GM21360 (cell line): ENCODE results near the gene C16orf46.
A peak's percentile ranks its signal among the peaks of the same experiment; 100 is the strongest.
"Not testable (repeated sequence)": the region's sequence is repeated elsewhere in the genome, so short reads cannot be mapped to it uniquely, and the experiment has no call there.

ENCODE experiments used
- ATAC-seq: cut with Tn5 transposase; IDR thresholded peaks from one replicate; pipeline ENCODE4 v1.9.1; 2021; ENCODE audit warnings: mild to moderate bottlenecking, moderate library complexity; ENCODE audit not compliant: unreplicated experiment

C16orf46 gene, protein sequence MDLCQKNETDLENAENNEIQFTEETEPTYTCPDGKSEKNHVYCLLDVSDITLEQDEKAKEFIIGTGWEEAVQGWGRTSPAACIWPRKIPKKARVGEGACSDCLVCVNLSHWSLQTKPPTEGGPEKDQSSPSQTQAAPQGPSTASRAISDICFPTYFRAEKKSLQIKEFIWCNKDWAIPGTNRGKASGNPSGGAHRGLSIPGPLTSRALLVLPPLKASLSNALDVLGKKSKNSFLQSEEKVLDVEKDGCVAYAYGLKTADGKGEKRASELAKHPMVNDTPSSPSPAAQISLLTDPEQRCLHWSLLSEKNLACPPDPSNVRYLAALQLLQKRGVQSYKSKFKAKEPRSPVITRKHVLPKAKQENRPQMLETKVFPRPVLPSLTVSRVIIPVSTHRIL

DNA sequence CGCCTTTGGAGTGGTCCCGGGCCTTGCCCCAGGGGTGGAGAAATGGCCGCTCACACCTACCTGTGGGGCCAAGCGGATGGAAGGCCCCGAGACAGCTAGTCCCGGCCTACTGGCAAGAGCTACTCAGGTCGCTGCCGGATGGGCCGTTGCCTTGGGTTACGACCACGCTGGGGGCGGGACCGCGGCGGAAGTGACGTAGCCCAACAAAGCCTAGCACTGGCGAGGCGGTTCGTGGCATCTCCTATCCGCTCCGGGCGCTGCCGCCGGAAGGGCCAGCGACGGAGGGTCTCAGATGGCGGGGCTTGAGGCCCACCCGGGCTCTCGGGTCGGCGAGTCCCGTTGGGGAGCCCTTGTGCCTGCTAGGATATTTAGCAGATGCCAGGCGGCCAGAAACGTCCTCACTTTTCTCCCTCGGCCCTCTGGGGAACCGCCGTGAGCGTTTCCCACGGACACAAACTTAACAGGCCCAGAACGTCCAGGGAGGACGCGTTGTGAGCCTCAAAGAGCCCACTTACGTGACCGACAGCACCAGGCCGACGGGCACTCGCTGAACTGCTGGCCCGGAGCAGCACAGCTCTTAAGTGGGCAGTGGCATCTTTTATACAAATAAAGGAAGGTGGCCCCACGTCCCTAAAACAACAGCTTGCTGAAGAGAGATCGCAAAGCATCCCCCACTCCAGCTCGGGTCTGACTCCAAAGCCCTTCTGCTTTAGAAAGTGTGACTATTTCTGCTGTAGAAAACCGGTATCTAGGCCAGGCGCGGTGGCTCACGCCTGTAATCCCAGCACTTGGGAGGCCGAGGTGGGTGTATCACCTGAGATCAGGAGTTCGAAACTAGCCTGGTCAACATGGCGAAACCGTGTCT lies at the start of gene C16orf46:
TSS of gene C16orf46 (minus strand) at position 163 of the 865 bp plus-strand sequence. CDS start 13,283 bp downstream, outside the sequence.
- peak; percentile 95 for ATAC-seq

DNA sequence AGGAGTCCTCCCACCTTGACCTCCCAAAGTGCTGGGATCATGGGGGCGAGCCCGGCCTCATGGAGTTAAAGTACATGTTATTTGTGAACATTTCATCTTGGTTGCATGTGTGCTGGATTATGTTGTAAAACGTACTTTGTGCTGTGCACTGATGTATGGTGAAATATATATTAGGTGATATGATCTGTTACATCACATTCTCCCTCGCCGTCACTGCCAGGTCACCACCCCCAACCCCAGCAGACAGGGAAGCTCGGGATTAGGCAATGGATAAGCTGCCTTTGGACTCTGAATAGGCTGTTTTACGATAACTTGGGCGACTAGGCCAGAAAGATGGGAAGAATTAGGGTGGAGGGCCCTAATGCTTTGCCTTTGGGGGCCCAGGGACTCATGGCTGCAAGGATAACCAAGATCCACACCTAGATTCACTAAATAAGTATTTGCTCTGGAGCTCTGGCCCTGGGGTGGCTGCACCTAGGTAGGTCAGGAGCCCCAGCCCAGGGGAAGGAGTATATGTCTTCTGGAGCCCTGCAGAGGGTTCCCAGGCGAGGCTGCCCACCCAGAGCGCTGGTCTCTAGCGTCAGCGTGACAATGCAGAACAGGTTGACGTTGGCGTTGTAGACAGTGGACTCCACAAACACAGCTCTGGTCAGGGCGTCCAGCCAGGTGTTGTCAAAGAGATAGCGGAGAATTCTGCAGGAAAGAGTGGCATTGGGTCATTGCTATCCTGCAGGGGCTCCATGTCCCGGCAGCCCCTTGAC lies 46.2 kb upstream of the C16orf46 start:
- no peak for ATAC-seq

DNA sequence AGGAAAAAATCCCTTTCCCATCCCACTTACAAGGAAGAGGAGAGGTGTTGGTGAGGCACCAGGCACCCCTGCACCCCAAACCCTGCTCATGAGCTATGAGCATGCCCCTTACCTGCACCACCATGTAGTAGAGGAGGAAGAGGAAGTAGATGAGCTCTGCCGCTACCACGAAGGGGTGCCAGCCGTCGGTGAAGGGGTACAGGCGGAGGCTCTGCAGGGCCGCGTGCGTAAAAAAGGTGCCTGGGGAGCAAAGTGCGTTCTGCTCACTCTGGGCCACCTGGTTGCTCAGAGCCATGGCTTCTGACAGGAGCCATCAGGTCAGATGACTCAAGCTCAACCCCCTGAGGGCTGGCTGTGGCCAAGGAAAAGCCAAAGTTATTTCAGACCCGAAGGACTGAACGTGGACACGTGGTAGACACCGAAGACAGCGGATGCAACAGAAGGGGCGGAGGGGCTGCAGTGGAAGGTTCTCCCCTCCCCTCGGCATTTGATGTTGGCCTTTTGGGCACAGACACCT lies 44.5 kb upstream of the C16orf46 start:
- ATAC-seq: no peak

DNA sequence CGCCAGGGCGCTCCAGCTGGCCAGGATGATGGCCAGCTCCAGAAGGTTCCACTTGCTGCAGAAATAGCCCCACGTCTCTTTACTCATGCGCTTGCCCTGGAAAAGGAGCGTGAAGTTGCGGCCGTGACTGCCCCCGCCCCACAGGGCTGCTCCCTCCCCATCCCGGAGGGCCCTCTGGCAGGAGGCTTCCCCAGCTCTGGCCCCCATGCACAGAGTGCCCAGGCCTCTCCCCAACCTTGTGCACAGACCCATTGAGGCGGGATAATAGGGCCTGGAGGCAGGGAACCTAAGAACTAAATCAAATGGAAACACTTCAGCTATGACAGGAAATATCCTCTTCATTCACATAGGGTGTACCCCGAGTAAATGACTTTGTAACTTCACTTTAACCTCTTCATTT lies 40.4 kb upstream of the C16orf46 start:
- no peak for ATAC-seq

DNA sequence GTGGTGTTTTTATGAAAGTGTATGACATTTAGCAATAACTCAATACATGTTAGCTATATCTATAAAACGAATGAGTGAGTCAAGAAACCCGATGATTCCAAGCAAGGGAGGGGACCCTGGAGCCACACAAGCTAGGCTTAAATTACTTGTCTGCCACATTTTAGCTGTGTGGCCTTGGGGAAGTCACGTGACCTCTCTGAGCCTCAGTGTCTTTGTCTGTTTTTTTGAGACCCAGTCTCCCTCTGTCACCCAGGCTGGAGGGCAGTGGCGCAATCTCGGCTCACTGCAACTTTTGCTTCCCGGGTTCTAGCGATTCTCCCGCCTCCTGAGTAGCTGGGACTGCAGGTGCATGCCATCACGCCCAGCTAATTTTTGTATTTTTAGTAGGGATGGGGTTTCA lies 39.2 kb upstream of the C16orf46 start:
- ATAC-seq: no peak

DNA sequence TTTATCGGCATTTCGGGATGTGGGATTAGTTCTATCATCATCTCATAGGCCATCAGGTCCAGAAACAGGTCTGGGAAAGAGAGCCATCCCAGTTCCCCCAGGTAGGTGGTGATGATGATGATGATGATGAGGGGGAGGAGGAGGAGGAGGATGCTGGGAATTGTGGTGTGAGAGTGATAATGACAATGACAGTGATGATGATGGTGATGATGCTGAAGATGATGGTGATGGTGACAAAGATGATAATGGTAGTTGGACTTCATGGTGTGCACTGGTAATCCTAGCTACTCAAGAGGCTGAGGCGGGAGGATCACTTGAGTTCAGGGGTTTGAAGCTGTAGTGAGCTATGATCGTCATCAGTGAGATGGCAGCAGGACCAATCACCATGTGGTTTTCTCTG lies 35.4 kb upstream of the C16orf46 start:
- ATAC-seq: no peak

DNA sequence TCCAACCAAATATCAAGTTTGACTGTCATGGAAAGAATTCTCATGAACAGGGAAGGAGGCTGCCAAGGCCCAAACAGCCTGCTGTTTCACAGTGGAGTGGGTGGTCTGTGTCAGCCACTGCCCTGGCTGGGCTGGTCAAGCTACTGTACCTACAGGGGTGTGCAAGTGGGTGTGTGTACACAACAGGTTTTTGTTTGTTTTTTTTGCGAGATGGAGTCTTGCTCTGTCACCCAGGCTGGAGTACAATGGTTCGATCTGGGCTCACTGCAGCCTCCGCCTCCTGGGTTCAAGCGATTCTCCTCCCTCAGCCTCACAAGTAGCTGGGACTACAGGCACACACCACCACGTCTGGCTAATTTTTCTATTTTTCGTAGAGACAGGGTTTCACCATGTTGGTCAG lies 32.2 kb upstream of the C16orf46 start:
- ATAC-seq: not testable (repeated sequence)

DNA sequence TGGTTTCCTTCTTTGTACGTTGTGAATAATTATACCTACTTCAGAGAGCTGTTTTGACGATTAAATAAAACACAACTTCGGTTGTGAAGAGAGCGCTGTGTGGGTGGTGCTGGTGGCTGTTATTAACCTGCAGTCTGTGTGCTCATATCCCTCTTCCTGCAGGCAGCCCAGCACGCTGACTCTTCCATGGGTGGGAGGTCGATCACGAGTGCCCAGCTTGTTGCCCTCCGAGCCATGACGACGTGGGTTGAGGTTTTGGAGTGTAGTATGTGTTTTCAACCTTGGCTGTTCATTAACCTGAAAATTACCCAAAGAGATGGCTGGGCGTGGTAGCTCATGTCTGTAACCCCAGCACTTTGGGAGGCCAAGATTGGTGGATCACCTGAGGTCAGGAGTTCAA lies 30.5 kb upstream of the C16orf46 start:
- no peak for ATAC-seq

DNA sequence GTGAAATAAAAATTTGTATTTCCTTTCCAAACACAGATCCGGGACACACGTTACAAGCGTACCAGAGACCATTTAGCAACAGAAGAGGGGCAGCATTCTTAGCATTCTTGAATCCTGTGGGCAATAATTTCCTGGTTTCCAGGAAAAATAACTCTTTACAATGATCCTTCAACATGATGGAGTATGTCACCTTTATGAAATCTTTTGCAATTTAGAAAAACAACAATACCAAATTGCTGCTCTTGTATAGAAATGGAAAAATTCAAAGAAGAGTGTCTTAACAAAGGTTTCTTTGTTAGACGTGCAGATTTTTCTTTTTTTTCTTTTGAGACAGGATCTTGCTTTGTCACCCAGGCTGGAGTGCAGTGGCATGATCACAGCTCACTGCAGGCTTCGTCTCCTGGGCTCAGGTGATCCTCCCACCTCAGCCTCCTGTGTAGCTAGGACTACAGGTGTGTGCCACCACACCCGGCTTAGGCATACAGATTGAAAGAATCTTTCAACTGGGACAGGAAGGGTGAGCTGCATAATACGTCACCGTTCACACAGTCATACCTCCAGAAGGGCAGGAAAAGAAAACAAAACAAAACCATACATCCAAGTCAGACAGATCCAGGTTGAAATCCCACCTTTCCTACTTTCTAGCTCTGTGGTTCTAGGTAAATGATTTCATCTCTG lies 29.9 kb upstream of the C16orf46 start:
- ATAC-seq: no peak

DNA sequence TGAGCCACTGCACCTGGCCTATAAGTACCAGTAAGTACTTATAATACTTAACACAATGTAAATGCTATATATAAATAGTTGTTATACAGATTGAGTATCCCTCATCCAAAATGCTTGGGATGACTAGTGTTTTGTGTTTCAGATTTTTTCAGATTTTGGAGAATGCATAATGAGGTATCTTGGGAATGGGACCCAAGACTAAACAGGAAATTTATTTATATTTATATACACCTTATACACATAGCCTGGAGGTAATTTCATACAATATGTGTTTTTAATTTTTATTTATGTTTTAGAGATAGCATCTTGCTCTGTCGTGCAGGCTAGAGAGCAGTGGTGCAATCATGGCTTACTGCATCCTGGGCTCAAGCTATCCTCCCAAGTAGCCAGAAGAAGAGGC lies 28.9 kb upstream of the C16orf46 start:
- no peak for ATAC-seq

DNA sequence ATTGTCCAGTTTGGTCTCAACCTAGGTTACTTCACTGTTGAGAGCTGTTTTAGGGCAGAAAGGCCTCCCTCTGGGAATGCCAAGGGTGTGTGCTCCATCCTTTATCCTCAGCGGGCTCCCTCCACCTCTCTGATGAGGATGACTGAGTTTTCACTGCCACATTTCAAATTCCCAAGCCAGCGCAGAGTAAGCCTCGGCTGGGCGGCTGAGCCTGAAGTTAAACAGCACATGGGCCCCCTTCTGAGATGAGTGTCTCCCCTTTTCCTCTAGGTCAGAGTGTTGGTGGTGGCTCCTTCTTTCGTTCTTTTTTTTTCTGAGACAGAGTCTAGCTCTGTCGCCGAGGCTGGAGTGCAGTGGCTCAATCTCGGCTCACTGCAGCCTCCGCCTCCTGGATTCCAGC lies 24.7 kb upstream of the C16orf46 start:
- no peak for ATAC-seq

DNA sequence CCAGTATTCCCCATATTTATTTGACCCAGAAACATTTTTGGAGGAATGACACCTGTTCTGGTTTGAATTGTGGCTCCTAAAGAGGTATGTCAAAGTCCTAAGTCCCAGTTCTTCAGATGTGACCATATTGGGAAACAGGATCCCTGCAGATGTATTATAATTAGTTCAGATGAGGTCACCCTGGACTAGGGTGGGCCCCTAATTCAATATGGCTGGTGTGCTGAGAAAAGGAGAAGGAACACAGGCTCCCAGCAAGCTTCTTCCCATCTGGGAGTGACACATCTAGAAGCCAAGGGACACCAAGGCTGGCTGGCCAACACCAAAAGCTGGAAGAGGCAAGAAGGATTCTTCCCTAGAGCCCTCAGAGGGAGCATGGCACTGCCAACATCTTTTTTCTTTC lies 22.9 kb upstream of the C16orf46 start:
- no peak for ATAC-seq

DNA sequence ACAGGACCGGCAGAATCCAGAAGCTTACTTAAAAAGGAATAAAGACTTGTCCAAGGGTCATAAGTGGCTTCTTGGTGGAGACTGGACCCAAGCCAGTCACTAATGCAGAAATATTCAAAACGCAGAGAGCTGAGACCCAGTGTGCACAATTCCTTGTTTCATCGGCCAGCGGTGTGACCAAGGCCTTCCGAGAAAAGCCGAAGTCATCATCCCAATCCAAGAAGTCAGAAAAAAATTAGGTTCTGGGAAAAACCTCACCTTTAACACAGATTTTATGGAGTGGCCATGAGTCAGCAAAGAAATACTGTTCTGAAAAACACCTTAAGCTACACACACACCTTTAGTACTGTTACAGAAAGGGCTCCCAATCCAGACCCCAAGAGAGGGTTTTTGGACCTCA lies 20.2 kb upstream of the C16orf46 start:
- ATAC-seq: no peak

DNA sequence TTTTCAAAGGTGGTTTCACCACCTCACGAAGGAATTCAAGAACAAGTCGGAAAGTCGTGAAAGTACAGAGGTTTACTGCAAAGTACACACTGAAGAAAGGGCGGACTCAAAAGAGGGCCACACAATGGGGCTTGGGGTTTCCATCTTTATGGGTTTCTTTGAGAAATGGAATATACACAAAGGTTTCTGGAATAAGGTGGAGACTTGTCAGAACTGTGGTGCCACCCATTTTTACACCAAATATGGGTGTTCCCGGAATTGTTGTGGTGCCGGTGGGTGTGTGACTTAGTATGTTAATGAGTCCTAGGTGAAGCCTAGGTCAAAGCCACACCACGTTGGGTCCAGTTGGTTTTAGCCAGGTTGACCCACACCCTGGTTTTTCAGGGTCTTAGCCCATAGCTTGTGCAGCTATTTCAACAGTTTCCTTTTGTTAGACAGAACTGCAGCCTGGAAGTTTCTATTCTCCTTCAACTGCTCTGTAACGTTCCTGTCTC lies 19.7 kb upstream of the C16orf46 start:
- ATAC-seq: peak; percentile 0

DNA sequence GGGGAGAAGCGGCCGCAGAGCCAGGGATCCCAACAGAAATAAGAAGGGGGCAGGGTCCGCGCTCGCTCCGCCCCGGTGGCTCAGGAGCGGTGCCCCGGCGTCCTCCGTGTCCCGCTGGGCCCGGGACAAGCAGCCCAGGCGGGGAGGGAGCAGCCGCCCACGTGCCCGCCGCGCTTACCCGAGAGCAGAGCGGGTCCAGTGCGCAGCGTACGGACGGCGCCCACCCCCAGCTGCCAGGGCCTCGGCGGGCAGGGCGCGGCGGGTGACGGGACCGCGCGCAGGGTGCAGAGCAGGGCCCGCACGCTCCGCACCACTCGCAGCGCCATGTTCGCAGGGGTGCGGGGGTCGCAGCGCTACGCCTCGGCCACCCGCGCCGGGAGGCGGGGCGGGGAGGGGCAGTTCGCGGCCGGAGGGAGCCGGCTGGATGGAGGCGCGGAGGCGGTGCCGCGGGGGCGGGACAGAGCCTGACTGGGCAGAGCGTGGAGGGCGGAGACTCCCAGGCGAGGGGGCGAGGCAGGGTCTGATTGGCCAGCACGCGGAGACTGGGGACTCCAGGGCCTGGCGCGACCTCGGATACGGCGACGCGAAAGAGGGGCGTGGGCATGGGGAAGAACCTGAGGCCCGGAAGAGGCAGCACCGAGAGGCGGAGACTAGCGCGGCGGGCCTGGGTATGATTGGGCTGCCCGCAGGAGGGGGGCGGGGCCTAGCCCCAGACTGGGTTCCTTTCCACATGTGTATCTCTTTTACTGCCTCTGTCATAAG lies 19.1 kb upstream of the C16orf46 start, which contains the start of gene GCSH:
TSS of gene GCSH (minus strand) at position 443 of the 762 bp plus-strand sequence. CDS start at position 326, 117 bp downstream.
- peak; percentile 97 for ATAC-seq

DNA sequence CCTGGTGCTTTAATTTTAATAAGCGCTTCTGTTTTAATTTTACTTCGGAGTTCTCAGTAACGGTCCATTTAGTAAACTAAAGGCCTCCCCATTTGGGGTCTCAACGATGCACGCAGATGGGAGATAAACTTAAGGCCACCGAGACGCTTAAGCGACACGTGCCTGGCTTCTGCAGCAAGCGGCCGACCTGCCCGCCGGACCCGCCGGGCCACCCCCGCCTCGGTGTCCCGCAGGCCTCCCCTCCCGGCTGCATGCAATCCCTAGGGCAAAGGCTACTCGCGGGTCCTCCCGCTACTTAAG lies 18.6 kb upstream of the C16orf46 start:
- peak; percentile 6 for ATAC-seq

DNA sequence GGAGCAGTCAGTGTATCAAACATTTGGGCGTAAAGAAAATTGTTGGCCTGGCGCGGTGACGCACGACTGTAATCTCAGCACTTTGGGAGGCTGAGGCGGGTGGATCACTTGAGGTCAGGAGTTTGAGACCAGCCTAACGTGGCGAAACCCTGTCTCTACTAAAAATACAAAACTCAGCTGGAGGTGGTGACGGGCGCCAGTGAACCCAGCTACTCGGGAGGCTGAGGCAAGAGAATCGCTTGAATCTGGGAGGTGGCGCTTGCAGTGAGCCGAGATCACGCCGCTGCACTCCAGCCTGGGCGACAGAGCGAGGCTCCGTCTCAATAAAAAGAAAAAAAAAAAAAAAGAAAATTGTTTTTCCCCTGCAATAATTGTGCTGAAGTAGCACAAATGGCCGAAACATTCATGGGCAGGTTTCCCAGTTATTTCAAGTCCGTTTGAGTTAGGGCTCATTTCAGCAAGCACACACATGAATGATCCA lies 17.8 kb upstream of the C16orf46 start:
- ATAC-seq: no peak

DNA sequence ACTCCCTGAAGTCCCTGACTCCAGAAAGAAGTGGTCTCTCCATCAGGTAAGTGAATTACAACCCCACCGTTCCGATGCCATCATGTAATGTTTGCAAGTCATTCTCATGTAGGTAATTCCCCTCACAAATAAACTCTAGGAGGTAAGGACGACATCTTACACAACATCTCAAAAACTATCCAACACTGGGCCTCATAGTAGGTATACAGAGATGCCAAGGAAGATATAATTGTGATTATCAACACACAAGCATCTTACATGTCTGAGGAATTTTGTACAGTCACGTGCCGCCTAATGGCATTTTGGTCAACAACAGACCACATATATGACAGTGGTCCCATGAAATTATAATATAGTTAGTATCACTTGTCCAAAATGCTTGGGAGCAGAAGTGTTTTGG lies 11.8 kb upstream of the C16orf46 start:
- no peak for ATAC-seq

DNA sequence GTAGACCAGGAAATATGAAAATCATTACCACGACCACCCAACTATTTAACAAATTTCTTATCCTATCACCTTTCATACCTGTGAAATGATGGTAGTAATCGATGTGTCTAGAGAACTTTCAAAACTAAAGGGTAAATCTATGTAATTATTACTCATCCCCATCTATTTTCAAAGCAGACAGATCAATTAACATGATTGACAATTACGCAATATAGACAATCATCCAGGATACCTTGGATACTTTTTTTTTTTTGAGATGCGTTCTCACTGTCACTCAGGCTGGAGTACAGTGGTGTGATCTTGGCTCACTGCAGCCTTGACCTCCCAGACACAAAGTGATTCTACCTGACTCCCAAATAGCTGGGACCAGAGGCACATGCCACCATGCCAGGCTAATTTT lies 4.0 kb upstream of the C16orf46 start:
- ATAC-seq: no peak

DNA sequence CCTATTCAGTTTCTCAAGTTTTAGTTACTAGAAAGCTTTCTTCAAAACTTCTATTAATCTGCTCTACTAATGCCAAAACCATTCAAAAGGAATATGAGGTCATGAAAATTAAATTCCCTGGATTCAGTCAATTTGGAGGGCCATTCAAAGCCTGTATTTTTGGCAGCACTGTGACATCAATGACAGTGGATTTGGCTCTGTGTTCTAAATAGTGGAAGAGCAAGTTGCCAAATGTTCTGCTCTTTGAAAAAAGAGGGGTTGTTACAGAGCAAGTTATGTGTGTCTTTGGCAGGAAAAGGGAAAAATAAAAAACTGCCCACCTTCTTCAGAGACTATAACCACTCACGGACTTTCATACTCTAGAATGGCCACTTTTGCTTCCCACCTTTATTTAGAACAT lies 3.2 kb upstream of the C16orf46 start:
- no peak for ATAC-seq
